Peyer's patch (tissue), 4 donors: ENCODE measurements around the gene TDRD10. TPM values are rescaled to one million over a fixed set of nuclear protein-coding genes. Genes with fewer than 3 reads are reported as not detected.

Experiments used
- DNase-seq, 3 donors: peaks; one replicate each; pipeline ENCODE4 v3.0.0-alpha.2; 2017 to 2019
- H3K27ac ChIP-seq, 4 donors: fragments of 200-600 bp; sonication (generic); one replicate each; pipeline ENCODE4 v1.5.1; 2016 to 2019
- H3K27me3 ChIP-seq, 2 donors: fragments of 200-600 bp; sonication (generic); one replicate each; pipeline ENCODE4 v1.5.1; 2019
- H3K36me3 ChIP-seq, 3 donors: fragments of 200-600 bp; sonication (generic); one replicate each; pipeline ENCODE4 v1.5.1; 2016 to 2019
- H3K4me1 ChIP-seq, 4 donors: fragments of 200-600 bp; sonication (generic); one replicate each; pipeline ENCODE4 v1.5.1; 2016 to 2019
- H3K4me3 ChIP-seq, 4 donors: fragments of 200-600 bp; sonication (generic); 1 replicate in 3 of 4; 2 replicates in 1 of 4; pipeline ENCODE4 v1.5.1; 2016 to 2019; ENCODE audit warnings: mild to moderate bottlenecking in 1 of 4
- H3K9me3 ChIP-seq, 4 donors: fragments of 200-600 bp; sonication (generic); one replicate each; pipeline ENCODE4 v1.5.1; 2016 to 2019; ENCODE audit warnings: mild to moderate bottlenecking in 1 of 4
- POLR2A ChIP-seq, 2 donors: fragments of 450-650 bp; IDR thresholded peaks; one replicate each; pipeline ENCODE4 v1.5.1; 2017; ENCODE audit warnings: antibody characterized with exemption in 2 of 2, mild to moderate bottlenecking in 2 of 2, moderate library complexity in 2 of 2
- total RNA-seq, 4 donors: library from RNA; depleted of rRNA; stranded (reverse); fragments of >200 nt; gene quantifications; one replicate each; pipeline ENCODE4 v1.1.0, GENCODE V29; 2016
- TF ChIP-seq, protein P1 (sequence below), 6 experiments: fragments of 450-650 bp in 4 of 6; fragments of 200-600 bp in 2 of 6; sonication (generic) in 1 of 6; IDR thresholded peaks; one replicate each; pipeline ENCODE4 v1.5.1; 2017 to 2019; ENCODE audit warnings: antibody characterized with exemption in 6 of 6, mild to moderate bottlenecking in 3 of 6, moderate library complexity in 1 of 6

The TDRD10 gene
- total RNA-seq, 4 donors from 2014 or later = 0.53 to 3.5 (median 1.6) TPM; not detected in 1

DNA sequence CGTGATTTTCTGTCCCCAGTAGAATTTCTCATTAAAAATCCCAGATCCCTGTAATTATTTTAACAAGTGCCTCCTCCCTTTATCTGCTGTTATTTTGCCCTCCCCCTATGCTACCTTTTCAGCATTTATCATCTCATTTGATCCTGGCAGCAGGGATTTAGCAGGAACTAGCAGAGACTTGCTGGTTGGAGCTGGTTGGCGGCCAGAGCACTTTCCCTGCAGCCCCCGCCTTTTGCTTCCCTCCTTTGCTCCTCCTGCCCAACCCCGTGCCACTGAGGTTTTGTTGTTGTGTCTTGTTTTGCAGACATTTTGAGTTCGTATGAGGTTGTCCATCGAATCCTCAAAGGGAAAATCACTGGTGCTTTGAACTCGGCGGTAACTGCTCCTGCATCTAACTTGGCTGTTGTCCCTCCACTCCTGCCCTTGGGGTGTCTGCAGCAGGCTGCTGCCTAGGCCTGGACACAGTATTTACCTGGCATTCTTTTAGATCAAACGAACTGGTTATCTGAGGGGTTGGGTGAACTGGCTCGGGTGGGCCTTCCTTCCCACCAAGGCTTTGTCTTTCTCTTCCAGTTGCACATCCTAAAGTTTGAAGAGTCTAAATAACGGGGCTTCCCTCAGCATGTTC is 45.2 kb downstream of the TDRD10 start:
- TF ChIP-seq, protein P1, sequence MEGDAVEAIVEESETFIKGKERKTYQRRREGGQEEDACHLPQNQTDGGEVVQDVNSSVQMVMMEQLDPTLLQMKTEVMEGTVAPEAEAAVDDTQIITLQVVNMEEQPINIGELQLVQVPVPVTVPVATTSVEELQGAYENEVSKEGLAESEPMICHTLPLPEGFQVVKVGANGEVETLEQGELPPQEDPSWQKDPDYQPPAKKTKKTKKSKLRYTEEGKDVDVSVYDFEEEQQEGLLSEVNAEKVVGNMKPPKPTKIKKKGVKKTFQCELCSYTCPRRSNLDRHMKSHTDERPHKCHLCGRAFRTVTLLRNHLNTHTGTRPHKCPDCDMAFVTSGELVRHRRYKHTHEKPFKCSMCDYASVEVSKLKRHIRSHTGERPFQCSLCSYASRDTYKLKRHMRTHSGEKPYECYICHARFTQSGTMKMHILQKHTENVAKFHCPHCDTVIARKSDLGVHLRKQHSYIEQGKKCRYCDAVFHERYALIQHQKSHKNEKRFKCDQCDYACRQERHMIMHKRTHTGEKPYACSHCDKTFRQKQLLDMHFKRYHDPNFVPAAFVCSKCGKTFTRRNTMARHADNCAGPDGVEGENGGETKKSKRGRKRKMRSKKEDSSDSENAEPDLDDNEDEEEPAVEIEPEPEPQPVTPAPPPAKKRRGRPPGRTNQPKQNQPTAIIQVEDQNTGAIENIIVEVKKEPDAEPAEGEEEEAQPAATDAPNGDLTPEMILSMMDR (IDR thresholded peaks at IDR 0.05) = no peak
- no peak for TF ChIP-seq POLR2A (IDR thresholded peaks at IDR 0.05)
- Histone ChIP-seq H3K27ac (peak overlapping the region in 1 of 4 donors; percentile 61), H3K9me3 (no peaks in the 10 kb centered on the region), H3K36me3 (peaks cover 0 to 35% (median 0%) of the 10 kb centered on the region in 3 donors), H3K4me3 (no peak overlapping the region), H3K27me3 (no peaks in the 10 kb centered on the region), H3K4me1 (peaks cover 0 to 22% (median 0%) of the 10 kb centered on the region in 4 donors)
- no peak for DNase-seq

- H3K4me1 ChIP-seq = peaks cover 0 to 28% (median 0%) of the 10 kb centered on the region in 4 donors
- H3K27me3 ChIP-seq = no peaks in the 10 kb centered on the region
- no peak overlapping the region for H3K4me3 ChIP-seq
- no peak for TF ChIP-seq POLR2A (IDR thresholded peaks at IDR 0.05)
- TF ChIP-seq, protein P1 (IDR thresholded peaks at IDR 0.05) = no peak
- peak overlapping the region in 1 of 4 donors; percentile 61 for H3K27ac ChIP-seq
- no peak for DNase-seq
- no peaks in the 10 kb centered on the region for H3K9me3 ChIP-seq
- H3K36me3 ChIP-seq = peaks cover 0 to 43% (median 0%) of the 10 kb centered on the region in 3 donors
These were observed 46.0 kb downstream of the TDRD10 start for GRCh38 chr1:154548028-154548427.

DNA sequence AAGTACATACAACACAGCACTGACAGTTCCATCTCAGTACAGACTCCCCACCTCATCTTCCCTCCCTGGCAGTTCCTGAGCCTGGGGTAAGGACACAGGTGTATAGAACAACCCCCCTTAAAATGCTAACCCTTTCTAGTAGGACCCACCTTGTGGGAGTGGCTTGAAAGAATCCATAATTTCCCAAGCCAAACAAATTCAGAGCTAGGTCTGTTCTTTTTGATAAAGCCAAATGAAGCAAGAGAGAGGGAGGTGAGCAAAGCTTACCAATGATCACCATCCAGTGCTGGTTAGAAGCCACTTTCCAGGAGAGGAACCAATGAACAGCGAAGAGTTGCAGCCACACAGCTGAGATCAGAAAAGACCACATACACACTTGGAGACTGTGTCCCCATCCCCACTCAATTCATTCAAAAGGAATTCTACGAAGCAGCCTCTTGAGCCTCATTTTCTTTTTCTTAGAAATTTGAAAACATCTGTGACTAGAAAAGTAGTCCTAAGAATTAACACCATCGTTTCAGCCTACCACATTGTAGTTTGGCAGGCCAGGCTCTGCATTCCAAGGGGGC is 47.3 kb downstream of the TDRD10 start:
- Histone ChIP-seq H3K27me3 (no peaks in the 10 kb centered on the region), H3K36me3 (peaks cover 0 to 56% (median 0%) of the 10 kb centered on the region in 3 donors), H3K4me3 (no peak overlapping the region), H3K9me3 (no peaks in the 10 kb centered on the region), H3K27ac (peak overlapping the region in 1 of 4 donors; percentile 29), H3K4me1 (peaks cover 0 to 28% (median 0%) of the 10 kb centered on the region in 4 donors)
- no peak for DNase-seq
- TF ChIP-seq POLR2A (IDR thresholded peaks at IDR 0.05) = no peak
- TF ChIP-seq, protein P1 (IDR thresholded peaks at IDR 0.05) = no peak

DNA sequence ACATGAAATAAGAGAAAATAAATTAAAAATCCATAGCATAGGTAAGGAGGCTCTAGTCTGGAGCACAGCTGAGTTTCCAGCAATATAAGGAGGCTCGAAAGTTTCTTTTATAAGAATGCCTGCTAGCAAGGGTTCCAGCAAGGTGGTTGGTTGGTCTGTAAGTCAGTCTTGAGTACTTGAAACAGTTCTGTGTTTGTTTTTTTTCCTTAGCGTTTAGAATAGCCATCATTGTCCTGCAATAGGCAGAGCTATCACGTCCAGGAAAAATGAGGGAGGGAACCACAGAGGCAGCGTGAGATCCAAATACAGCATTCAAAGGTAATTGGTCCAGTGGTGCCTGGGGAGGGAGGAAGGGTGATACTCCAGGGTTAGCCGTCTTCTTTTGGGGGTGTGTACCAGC is 48.1 kb downstream of the TDRD10 start:
- peaks cover 0 to 64% (median 0%) of the 10 kb centered on the region in 3 donors for H3K36me3 ChIP-seq
- no peak for DNase-seq
- no peak overlapping the region for H3K4me3 ChIP-seq
- TF ChIP-seq, protein P1 (IDR thresholded peaks at IDR 0.05) = no peak
- no peak for TF ChIP-seq POLR2A (IDR thresholded peaks at IDR 0.05)
- H3K27me3 ChIP-seq = no peaks in the 10 kb centered on the region
- no peak overlapping the region for H3K27ac ChIP-seq
- H3K4me1 ChIP-seq = peaks cover 0 to 28% (median 0%) of the 10 kb centered on the region in 4 donors
- no peaks in the 10 kb centered on the region for H3K9me3 ChIP-seq

GRCh38 chr1:154550657-154551056 is 48.6 kb downstream of the TDRD10 start:
- H3K27ac ChIP-seq = no peak overlapping the region
- DNase-seq = no peak
- peaks cover 0 to 70% (median 0%) of the 10 kb centered on the region in 3 donors for H3K36me3 ChIP-seq
- peaks cover 0 to 29% (median 0%) of the 10 kb centered on the region in 4 donors for H3K4me1 ChIP-seq
- no peaks in the 10 kb centered on the region for H3K27me3 ChIP-seq
- H3K4me3 ChIP-seq = no peak overlapping the region
- no peaks in the 10 kb centered on the region for H3K9me3 ChIP-seq
- TF ChIP-seq, protein P1 (IDR thresholded peaks at IDR 0.05) = no peak
- TF ChIP-seq POLR2A (IDR thresholded peaks at IDR 0.05) = no peak
